ENCODE data around the gene MRPL11. TPM values are rescaled to one million over a fixed set of nuclear protein-coding genes. Genes with fewer than 3 reads are reported as not detected.

Gene MRPL11
- total and polyA plus RNA-seq, 2 of the 13 experiments (the other 11 are each of a cell fraction or from before 2014, with no cell fraction given): 72.9 to 176 TPM

DNA sequence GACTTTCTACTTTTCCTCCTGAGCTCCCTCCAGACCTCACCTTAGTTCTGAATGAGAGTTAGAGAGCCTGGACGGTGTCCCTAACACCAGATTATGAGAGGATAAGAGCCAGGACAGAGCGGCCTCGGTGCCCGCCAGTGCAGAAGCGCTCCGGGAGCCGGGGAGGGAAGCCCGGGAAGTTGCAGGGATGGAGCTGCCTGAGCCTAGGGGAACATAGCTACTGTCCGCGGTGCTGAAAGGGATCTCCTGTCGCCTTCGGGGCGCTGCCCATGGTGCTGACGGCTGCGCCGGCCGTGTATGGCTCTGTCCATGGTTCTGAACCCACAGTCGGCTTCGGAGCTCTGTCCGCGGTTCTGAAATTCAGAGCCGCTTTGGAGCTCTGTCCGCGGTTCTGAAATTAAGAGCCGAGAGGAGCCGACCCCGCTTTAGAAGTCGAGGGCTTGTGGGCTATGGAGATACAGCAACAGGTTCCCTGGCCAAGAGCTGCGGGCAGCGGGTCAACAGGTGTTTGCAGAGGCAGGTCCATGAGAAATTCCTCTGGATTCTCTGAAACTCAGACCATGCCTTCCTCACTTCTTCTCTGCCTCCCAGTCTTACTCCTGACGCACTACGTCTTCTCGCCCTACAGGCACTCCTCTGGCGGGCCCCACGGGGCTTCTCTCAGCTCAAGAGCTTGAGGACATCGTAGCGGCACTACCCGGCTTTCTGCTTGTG is 17.0 kb downstream of the MRPL11 start (continued):
- peak; percentile 100 for TF ChIP-seq ZNF331 (CRISPR knock-in tag; IDR thresholded peaks at IDR 0.05)
- no peak for TF ChIP-seq SKI (IDR thresholded peaks at IDR 0.05; ENCODE audit: partially characterized antibody)
- TF ChIP-seq RBFOX2 (IDR thresholded peaks at IDR 0.05; ENCODE audit: low read depth, low read length): no peak
- TF ChIP-seq MAFK (conservative IDR thresholded peaks at IDR 0.05 in 1 of 2, IDR thresholded peaks at IDR 0.05 in 1 of 2; ENCODE audit: low read length in 2 of 2): no peak
- peak; percentile 100 for TF ChIP-seq ZNF883 (CRISPR knock-in tag; IDR thresholded peaks at IDR 0.05; ENCODE audit: not compliant biosample characterization)
- TF ChIP-seq RFX1 (IDR thresholded peaks at IDR 0.05): no peak
- TF ChIP-seq RFXAP (CRISPR knock-in tag; IDR thresholded peaks at IDR 0.05; ENCODE audit: borderline replicate concordance): peak; percentile 100
- TF ChIP-seq FUBP1 (CRISPR knock-in tag; IDR thresholded peaks at IDR 0.05; ENCODE audit: borderline replicate concordance): peak; percentile 100
- TF ChIP-seq, protein P1, sequence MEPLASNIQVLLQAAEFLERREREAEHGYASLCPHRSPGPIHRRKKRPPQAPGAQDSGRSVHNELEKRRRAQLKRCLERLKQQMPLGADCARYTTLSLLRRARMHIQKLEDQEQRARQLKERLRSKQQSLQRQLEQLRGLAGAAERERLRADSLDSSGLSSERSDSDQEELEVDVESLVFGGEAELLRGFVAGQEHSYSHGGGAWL (CRISPR knock-in tag; IDR thresholded peaks at IDR 0.05): peak; percentile 100
- no peak for TF ChIP-seq POLR2AphosphoS5 (IDR thresholded peaks at IDR 0.05; ENCODE audit: low read depth, low read length)
- TF ChIP-seq ZNF556 (CRISPR knock-in tag; IDR thresholded peaks at IDR 0.05; ENCODE audit: borderline replicate concordance): peak; percentile 100
- TF ChIP-seq, protein P2, sequence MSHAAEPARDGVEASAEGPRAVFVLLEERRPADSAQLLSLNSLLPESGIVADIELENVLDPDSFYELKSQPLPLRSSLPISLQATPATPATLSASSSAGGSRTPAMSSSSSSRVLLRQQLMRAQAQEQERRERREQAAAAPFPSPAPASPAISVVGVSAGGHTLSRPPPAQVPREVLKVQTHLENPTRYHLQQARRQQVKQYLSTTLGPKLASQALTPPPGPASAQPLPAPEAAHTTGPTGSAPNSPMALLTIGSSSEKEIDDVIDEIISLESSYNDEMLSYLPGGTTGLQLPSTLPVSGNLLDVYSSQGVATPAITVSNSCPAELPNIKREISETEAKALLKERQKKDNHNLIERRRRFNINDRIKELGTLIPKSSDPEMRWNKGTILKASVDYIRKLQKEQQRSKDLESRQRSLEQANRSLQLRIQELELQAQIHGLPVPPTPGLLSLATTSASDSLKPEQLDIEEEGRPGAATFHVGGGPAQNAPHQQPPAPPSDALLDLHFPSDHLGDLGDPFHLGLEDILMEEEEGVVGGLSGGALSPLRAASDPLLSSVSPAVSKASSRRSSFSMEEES (CRISPR knock-in tag; IDR thresholded peaks at IDR 0.05): peak; percentile 100
- TF ChIP-seq CEBPG (CRISPR knock-in tag; IDR thresholded peaks at IDR 0.05): peak; percentile 96
- TF ChIP-seq ZNF839 (CRISPR knock-in tag; IDR thresholded peaks at IDR 0.05; ENCODE audit: borderline replicate concordance): peak; percentile 100
- peak; percentile 100 for TF ChIP-seq ZNF660 (CRISPR knock-in tag; IDR thresholded peaks at IDR 0.05; ENCODE audit: borderline replicate concordance, low read depth)
- peak; percentile 100 for TF ChIP-seq ZZZ3 (CRISPR knock-in tag; IDR thresholded peaks at IDR 0.05; ENCODE audit: borderline replicate concordance)
- TF ChIP-seq TEF (CRISPR knock-in tag; IDR thresholded peaks at IDR 0.05): peak; percentile 100
- peak; percentile 100 for TF ChIP-seq CSRNP1 (CRISPR knock-in tag; IDR thresholded peaks at IDR 0.05)

Data from HepG2 (cell line).